GM18502 (cell line): Measurements from ENCODE around the gene TAPT1.
"Not testable (repeated sequence)": the region's sequence is repeated elsewhere in the genome, so short reads cannot be mapped to it uniquely, and the experiment has no call there.

Source experiments
- ATAC-seq: cut with Tn5 transposase; IDR thresholded peaks from one replicate; pipeline ENCODE4 v1.9.1; 2021; ENCODE audit warnings: mild to moderate bottlenecking; ENCODE audit not compliant: unreplicated experiment, poor library complexity

The TAPT1 gene, protein sequence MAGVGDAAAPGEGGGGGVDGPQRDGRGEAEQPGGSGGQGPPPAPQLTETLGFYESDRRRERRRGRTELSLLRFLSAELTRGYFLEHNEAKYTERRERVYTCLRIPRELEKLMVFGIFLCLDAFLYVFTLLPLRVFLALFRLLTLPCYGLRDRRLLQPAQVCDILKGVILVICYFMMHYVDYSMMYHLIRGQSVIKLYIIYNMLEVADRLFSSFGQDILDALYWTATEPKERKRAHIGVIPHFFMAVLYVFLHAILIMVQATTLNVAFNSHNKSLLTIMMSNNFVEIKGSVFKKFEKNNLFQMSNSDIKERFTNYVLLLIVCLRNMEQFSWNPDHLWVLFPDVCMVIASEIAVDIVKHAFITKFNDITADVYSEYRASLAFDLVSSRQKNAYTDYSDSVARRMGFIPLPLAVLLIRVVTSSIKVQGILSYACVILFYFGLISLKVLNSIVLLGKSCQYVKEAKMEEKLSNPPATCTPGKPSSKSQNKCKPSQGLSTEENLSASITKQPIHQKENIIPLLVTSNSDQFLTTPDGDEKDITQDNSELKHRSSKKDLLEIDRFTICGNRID

DNA sequence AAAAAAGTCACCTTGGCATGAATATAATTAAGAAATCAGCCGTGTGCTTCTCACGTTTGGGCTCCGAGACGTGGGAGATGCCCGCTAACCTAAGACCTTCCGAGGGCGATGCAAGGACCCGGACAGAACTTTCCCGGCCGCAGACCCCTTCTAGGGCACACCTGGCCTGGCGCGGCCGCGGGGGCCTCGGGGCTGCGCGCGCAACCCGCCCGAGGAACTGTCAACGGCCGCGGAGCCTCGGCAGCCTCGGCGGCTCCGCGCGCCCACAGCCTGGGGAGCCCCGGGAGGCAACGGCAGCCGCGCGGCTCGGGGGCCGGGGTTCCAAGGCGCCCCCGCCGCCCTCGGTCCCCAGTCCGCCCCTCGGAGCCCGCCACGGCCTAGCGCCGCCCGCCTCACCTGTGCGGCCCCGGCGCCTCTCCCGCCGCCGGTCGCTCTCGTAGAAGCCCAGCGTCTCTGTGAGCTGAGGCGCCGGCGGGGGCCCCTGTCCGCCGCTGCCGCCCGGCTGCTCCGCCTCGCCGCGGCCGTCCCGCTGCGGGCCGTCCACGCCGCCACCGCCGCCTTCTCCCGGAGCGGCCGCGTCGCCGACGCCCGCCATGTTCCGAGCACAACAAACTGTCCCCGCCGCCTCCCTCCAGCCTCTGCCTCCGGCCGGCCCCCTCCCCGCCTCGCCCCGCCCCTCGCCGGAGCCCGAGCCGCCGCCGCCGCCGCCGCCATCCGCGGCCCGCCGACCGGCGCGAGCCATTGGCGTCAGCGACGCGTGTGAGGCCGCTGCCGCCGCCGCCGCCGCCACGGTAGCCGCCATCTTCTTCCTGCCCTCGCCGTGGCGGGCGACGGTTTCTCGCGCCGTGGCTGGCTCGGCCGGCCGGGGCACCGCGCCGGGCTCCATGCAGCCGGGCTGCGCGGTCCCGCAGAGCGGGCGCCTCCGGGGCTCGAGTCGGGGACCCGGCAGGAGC lies at the start of gene TAPT1:
TAPT1 (minus strand) TSS at position 609 of the 953 bp plus-strand sequence; CDS start at position 595, 14 bp downstream.
- peak; percentile 73 for ATAC-seq

DNA sequence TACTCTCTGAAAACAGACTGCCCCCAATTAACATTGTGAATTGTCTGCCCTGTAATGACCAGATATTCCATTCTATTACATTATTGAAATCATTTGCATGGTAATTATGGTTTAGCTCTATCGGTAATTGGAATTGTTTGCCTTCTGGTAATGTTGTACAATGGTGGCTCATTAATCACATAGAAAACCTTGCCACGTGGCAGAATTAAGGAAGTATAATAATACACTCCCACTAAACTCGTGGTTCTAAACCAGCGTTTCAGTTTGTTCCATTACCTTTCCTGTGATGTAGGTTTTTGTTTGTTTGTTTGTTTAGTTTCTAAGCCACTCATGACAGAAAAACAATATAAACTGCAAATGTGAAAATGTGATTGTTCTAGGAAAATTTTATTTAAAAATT lies 45.1 kb upstream of the TAPT1 start:
- ATAC-seq = no peak

DNA sequence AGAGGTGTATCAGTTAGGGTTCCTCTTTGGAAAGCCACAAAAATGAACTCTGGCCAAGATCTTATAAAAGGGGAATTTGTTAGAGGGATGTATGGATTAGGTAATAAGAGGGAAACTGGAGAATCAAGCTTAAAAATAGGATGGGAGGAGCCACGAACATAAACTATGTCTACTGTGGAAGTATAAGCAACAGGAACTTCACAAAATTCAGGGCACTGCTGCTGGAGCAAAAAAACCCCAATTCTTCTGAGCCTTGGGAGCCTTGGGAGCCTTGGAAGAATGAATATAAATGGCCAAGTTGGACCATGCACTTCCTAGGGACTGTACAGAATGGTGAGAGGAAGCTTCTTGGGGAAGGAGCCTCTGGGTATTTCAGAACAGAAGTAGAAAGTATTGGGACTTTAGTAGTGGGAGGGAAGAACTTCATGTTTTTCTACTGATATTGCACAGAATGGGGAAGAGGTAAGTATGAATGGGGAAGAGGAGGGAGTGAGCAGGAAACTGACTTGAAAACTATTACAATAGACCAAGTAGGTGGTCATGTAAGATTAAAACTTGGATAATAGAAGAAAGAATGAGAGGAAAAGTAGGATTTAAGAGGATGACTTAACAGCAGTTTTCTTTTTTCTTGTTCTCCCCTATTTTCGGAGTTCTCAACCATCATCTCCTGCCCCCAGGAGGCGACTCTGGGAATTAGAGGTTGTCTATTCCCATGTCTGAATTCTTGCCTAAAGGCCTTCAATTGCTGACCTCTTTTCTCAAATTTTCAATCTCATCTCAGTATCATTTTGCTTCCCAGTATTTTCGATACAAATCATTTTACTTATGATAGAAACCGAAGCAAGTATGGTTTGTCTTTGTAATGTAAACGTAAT lies 44.4 kb upstream of the TAPT1 start:
- no peak for ATAC-seq

DNA sequence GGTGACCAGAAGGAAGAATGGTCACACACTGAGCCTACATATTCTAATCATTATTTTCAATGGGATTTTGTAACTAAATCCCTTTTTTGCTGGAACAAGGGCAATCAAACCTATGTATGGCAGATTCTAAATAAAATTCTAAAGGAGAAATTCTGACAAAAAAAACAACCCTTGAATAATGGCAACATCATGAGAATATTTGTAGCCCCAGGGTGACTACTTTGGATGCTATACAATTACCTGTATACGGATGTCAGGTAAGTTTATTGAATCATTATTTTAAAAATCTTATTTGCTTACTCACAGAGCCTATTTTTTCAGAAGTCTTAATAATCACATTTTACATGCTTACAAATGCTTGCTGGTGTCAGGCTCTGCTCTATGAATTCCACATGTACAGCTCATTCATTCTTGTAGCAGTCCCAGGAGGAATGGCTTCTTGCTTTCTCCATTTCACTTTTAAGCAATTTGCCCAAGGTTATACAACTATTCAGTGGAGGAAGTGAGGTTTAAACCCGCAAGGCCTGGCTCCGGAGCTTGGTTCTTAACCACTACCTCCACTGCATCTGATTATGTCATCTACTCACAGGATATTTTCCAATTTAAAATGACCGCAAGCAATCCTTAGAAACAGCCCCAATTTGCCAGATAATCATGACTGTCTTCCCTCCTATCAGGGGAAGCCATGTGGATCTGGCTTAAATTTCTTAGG lies 43.6 kb upstream of the TAPT1 start:
- ATAC-seq = not testable (repeated sequence)

DNA sequence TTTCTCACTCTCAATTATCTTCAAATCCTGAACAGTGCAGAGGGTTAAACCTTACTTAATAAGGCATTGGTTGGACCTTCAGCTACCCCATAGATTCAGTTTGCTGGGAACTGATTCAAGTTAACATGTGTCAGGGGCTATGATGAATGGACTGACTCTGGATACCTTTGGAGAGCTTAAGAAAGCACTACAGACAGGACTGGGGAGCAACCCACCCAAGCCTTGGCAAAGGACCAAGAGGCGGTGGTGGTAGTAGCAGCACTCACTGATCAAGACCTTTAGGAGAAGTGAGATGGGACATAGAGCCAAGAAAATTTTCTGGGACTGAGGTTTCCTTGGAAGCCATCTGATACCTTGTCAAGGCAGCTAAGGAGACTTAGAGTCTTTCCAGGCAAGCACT lies 43.0 kb upstream of the TAPT1 start:
- ATAC-seq = no peak

DNA sequence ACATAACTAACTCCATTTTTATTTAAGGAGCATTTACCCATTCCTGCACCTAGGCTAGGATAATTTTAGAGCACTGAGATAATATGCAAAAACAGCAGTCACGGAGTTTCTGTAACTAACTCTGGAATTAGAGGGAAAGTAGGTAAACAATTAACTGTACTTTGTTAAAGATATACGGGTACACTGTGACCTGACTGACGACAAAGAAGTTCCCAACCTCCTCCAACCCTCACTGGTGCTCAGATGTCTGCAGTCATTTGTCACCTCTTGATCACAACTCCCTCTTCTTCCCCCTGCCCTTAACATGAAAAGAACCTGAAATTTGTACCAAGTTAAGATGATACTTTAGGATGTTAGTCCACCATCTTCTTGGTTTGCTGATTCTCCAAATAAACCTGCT lies 42.0 kb upstream of the TAPT1 start:
- ATAC-seq = no peak

DNA sequence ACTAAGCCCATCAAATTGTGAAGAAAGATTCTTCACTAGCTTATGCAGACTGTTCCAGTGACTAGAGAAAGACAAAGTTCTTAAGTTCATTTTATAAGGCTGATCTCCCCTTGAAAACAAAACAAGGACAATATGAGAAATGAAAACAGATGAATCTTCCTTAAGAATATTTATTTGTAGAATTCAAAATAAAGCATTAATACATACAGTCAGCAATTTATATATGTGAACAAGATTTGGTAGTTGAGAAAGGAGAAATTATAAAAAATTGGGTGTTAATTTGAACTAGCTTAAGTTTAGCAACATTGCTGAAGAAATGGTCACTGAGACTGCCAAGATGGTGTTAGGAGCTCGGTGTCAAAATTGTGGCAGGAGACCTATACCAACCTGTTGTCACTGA lies 41.4 kb upstream of the TAPT1 start:
- no peak for ATAC-seq

DNA sequence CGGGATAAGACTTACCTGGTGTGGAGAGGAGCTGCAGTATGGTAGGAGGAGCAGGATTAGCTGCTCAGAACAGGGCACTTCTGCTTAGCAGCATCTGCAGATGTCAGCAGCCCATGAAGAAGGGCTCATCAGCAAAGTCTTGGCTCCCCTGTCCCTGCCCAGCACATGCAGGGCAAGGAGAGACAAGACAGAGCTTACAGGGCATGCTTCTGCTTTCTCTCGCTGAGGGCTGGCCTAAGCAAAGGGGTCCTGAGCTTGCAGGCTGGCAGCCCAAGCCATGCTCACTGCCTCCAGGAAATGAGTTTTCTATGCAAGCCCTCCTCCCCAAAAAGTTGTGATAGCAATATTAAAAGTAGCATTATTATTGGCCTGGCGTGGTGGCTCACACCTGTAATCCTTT lies 39.5 kb upstream of the TAPT1 start:
- no peak for ATAC-seq

DNA sequence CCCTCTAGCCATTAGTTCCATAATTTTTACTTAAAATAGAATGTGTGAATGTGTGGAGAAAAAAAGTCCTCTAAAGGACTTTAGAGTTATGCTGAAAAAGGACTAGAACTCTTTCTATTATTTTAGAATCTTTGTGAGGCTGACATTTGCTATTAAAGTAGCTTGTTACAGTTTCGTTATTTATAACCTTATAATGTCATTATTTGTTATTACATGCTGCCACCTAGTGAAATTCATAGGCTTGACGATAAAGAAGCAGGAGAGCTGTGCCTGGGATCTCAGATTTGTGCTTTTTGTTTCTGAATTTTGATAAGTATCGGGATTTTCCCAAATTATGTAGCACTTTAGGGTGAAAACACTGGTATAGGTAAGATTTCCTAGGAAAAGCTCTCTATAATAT lies 38.5 kb upstream of the TAPT1 start:
- peak; percentile 76 for ATAC-seq

DNA sequence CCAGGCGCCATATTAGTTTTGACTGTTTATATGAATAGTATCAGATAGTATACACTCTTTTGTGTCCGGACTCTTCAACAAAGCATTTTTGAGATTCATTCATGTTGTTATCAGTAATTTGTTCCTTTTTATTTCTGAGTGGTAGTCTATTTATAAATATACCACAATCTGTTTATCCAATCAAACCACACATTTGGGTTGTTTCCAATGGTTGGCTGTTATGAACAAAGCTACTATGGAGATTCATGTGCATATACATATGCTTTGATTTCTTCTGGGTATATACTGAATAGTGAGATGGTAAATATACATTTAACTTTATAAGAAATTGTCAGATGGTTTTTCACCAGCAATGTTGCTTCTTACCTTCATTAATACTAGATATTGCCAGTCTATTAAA lies 36.8 kb upstream of the TAPT1 start:
- ATAC-seq = no peak

DNA sequence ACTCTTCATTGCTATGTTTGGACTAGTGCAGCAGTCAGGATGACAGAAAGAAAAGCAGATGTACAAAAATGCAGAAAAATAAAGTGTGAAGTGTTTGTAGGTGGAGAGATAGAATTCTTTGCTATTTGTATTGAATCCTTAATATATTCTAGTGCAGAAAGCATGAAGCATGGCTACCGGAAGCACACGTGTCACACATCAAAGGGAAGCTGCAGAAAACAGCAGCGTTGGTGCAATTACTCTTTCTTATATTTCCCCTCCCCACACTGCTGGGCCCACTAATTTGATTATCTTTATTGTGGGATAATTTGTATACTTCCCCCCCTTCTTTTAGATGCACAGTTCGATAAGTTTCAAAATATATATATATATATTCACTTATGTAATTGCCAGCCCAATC lies 35.9 kb upstream of the TAPT1 start:
- ATAC-seq = no peak

DNA sequence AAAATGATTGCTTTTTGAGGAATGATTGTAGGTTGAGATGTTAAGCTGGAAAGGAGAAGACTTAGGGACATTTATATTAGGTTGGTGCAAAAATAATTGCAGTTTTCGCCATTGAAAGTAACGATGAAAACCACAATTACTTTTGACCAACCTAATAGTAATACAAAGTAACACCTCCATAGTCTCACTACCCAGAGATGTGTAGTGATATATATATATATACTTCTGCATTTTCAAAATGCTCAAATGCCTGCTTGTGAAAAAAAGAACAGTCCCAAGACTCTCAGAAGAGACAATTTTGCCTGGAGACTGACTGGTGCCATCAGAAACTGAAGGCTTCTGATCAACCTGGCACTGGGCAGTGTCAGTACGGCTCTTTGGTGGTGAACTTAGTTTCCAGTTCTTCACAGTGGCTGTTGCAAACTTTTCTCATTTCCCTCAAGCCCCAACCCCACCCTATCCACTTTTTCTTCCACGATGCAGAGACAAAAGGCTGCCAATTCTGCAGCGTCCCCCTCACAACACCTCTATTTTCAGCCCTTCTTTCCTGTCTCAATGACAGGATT lies 35.1 kb upstream of the TAPT1 start:
- no peak for ATAC-seq

DNA sequence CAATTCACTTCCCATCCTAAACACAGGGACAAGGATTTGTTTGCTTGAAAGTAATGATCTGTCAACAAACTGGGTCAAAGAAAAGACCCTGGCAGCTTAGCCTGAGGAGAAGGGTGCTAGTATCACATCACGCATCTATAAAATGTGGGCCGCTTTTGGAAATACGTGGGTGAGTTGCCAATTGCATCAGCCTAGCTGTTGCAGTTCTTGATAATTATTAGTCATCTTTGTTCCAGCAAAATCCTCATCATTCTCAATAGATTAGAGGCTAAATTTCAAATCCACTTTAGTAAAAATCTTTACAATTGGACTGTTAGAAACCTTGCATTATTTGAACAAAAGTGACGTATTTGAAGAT lies 33.6 kb upstream of the TAPT1 start:
- no peak for ATAC-seq

DNA sequence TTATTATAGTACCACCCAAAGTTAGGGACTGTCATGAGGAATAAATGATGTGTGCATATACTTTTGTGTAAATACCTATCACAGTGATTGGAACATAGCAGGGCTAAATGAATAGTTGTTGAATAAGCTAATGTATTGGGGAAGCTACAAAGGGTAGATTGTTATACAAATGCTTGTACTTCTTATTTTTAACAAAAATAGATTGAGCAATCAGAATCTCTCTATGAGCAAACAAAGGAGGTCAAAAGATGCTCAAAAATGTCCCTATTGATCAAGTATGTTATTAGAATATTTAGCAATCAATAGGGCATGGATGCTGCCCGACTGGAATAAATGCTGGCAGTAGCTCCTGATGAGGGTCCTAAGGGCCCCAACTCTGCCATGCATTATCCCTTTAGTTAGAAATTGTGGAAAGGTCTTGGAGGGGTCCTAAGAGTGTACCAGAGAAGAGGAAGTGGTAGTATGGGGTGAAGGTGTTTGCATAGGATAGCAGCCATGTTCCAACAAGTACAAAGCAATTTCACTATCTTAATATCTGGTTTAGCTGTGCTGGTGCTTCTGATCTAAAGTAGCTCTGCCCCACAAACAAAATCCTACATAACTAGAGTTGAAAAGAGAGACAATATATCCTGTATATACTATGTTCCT lies 33.1 kb upstream of the TAPT1 start:
- no peak for ATAC-seq

DNA sequence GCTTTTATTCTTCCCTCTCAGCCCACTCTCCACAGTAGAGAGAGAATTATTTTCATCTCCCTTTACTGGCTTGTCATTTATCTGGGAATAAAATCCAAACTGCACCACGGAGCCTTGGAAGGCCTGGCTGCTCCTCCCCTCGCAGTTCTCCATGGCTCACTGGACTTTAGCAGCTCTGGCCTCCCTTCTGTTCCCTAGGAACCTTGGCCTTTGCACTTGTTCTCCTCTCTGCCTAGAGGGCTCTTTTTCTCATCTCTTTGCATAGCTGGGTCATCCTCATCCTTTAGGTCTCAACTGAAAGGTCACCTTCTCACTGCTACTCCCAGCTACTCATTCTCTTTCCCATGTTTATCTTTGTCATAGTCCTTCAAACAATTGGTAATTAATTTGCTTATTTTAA lies 31.3 kb upstream of the TAPT1 start:
- no peak for ATAC-seq

DNA sequence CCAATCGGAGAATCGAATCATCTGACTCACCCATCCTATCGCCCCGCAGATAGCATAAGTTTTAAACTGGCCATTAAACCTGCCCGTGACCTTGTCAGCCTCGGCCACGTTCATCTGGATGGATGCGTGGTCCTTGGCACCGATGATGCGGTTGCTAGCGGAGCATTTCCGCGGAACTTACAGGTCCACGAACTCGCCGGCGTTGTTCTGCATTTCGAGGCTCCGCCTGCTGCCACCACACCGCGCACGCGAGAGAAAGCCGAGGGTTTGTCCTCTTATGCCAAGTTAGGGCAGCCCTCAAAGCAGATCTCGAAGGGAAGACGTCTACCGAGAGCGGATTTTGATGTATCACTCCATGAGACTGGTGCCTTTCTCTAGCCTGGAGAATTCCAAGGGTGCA lies 30.1 kb upstream of the TAPT1 start:
- no peak for ATAC-seq

DNA sequence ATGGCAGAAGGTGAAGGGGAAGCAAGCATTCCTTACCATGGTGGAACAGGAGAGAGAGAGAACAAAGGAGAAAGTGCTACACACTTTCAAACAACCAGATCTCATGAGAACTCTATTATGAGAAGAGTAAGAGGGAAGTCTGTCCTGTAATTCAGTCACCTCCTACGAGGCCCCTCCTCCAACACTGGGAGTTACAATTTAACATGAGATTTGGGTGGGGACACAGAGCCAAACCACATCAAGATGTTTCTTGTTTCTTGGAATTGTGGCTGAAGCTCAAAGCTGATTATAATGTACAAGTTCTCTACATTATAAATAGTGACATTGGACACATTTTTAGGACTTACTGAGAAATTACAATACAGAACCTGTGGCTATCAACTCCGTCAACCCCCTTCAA lies 29.5 kb upstream of the TAPT1 start:
- ATAC-seq = no peak

DNA sequence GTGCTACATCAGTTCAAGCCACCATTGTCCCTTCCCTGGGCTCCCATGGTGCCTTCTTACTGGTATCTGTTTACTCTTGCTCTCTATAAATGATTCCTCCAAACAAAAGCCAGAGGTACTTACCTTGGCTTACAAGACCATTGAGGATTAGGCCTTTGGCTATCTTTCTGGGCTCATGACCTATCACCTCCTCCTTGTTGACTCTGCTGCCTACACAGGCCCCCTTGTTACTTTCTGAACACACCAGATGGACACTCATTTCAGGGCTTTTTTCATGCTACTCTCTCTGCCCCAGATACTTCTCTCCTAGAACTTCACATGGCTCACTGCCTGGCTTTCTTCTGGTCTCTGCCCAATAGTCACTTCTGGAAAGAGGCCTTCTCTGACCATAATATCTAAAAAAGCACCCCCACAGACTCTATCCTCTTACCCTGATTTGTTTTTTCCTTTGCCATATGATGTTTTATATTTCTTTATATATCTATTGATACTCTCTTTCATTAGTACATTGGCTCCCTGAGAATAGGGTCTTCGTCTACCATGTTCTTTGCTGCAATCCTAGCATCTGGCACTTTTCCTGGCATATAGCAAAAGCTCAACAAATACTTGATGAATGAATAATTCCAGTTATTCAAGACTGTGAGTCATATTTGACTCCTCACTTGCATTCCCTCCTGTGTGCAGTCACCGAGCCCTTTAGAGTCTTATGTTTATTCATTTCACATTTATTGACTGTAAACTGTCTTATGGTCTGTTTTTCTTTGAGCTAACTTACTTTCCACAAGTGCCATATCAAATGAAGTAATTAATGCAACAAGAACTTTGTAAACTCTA lies 27.1 kb upstream of the TAPT1 start:
- ATAC-seq = no peak
